ENCODE measurements around the gene ANO4. TPM values are rescaled to one million over a fixed set of nuclear protein-coding genes. Genes with fewer than 3 reads are reported as not detected.

ANO4 gene
- total and polyA plus RNA-seq, 8 donors: 0.37 TPM; not detected in 7

- no peak overlapping the region for H3K4me3 ChIP-seq
- no peaks in the 10 kb centered on the region for H3K4me1 ChIP-seq
- no peak overlapping the region for H3K27ac ChIP-seq
- intact Hi-C loops (cut with DNase I; ENCODE audit: low total_unique reads): no loop called here
- DNase-seq: no peak
- no peaks in the 10 kb centered on the region for H3K9me3 ChIP-seq
- H3K27me3 ChIP-seq: peaks cover 0 to 7% (median 0%) of the 10 kb centered on the region in 3 donors
- H3K36me3 ChIP-seq: no peaks in the 10 kb centered on the region
- TF ChIP-seq, protein P1, sequence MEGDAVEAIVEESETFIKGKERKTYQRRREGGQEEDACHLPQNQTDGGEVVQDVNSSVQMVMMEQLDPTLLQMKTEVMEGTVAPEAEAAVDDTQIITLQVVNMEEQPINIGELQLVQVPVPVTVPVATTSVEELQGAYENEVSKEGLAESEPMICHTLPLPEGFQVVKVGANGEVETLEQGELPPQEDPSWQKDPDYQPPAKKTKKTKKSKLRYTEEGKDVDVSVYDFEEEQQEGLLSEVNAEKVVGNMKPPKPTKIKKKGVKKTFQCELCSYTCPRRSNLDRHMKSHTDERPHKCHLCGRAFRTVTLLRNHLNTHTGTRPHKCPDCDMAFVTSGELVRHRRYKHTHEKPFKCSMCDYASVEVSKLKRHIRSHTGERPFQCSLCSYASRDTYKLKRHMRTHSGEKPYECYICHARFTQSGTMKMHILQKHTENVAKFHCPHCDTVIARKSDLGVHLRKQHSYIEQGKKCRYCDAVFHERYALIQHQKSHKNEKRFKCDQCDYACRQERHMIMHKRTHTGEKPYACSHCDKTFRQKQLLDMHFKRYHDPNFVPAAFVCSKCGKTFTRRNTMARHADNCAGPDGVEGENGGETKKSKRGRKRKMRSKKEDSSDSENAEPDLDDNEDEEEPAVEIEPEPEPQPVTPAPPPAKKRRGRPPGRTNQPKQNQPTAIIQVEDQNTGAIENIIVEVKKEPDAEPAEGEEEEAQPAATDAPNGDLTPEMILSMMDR (IDR thresholded peaks at IDR 0.05): no peak
- TF ChIP-seq POLR2AphosphoS5 (IDR thresholded peaks at IDR 0.05) (no peak), EP300 (IDR thresholded peaks at IDR 0.05) (no peak), POLR2A (IDR thresholded peaks at IDR 0.05) (no peak)
- WGBS, 5 donors: 25 to 68% (median 58%) methylated on average over 1 of the region's 1 CpG
Measured at GRCh38 chr12:100778967-100779590, 15.5 kb upstream of the ANO4 start.

DNA sequence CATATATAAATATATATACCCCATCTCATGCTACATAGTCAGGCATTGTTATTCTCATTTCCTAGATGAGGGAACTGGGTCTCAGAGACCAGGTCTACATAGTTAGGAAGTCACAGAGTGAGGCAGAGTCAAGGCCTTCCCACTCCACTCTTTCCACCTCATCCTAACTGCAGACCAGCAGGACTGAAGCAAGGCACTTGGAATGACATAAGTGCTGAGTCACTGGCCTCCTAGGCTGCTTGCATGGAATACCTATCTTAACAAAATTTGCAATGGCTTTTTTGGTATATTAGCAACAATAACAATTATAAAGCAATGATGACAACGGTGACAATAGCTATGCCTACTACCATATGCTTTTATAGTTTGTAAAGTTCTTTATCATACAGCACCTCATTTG, 5.4 kb upstream of the ANO4 start:
- intact Hi-C loops (cut with DNase I; ENCODE audit: low total_unique reads): no loop called here
- no peaks in the 10 kb centered on the region for H3K4me1 ChIP-seq

GRCh38 chr12:100789975-100790374, 4.6 kb upstream of the ANO4 start:
- TF ChIP-seq POLR2A (IDR thresholded peaks at IDR 0.05) (no peak), EP300 (IDR thresholded peaks at IDR 0.05) (no peak), POLR2AphosphoS5 (IDR thresholded peaks at IDR 0.05) (no peak)
- TF ChIP-seq, protein P1 (IDR thresholded peaks at IDR 0.05): no peak
- no peaks in the 10 kb centered on the region for H3K36me3 ChIP-seq
- DNase-seq: no peak
- no peak overlapping the region for H3K27ac ChIP-seq
- 63 to 78% (median 71%) methylated on average over 2 of the region's 2 CpGs for WGBS, 5 donors
- H3K27me3 ChIP-seq: peaks cover 0 to 12% (median 7%) of the 10 kb centered on the region in 3 donors
- H3K9me3 ChIP-seq: peaks cover 0 to 3% (median 0%) of the 10 kb centered on the region in 4 donors
- H3K4me3 ChIP-seq: no peak overlapping the region
- H3K4me1 ChIP-seq: peaks cover 0 to 5% (median 0%) of the 10 kb centered on the region in 4 donors
- intact Hi-C loops (cut with DNase I; ENCODE audit: low total_unique reads): no loop called here

More for the DNA sequence above, 5.4 kb upstream of the ANO4 start:
- DNase-seq: no peak
- Histone ChIP-seq H3K4me3 (no peak overlapping the region), H3K27ac (no peak overlapping the region), H3K36me3 (no peaks in the 10 kb centered on the region), H3K9me3 (peaks cover 0 to 3% (median 0%) of the 10 kb centered on the region in 4 donors), H3K27me3 (peaks cover 0 to 4% (median 0%) of the 10 kb centered on the region in 3 donors)
- TF ChIP-seq EP300 (IDR thresholded peaks at IDR 0.05) (no peak), POLR2AphosphoS5 (IDR thresholded peaks at IDR 0.05) (no peak), POLR2A (IDR thresholded peaks at IDR 0.05) (no peak)
- TF ChIP-seq, protein P1 (IDR thresholded peaks at IDR 0.05): no peak
- WGBS, 5 donors: 70 to 96% (median 92%) methylated on average over 1 of the region's 1 CpG

- Histone ChIP-seq H3K27ac (no peak overlapping the region), H3K27me3 (peaks cover 0 to 15% (median 7%) of the 10 kb centered on the region in 3 donors), H3K36me3 (no peaks in the 10 kb centered on the region), H3K9me3 (no peaks in the 10 kb centered on the region), H3K4me3 (no peak overlapping the region), H3K4me1 (peaks cover 0 to 6% (median 0%) of the 10 kb centered on the region in 4 donors)
- 67 to 95% (median 89%) methylated on average over 1 of the region's 1 CpG for WGBS, 5 donors
- TF ChIP-seq, protein P1 (IDR thresholded peaks at IDR 0.05): no peak
- TF ChIP-seq POLR2A (IDR thresholded peaks at IDR 0.05): no peak
- no peak for TF ChIP-seq POLR2AphosphoS5 (IDR thresholded peaks at IDR 0.05)
- TF ChIP-seq EP300 (IDR thresholded peaks at IDR 0.05): no peak
- no peak for DNase-seq
- intact Hi-C loops (cut with DNase I; ENCODE audit: low total_unique reads): no loop called here
Measured at GRCh38 chr12:100790552-100790951, 4.0 kb upstream of the ANO4 start.

Measured in stomach (tissue), 9 donors.